Measurements from ENCODE around the gene TULP4.
"Not testable (repeated sequence)": the region's sequence is repeated elsewhere in the genome, so short reads cannot be mapped to it uniquely, and the experiment has no call there.

The TULP4 gene

DNA sequence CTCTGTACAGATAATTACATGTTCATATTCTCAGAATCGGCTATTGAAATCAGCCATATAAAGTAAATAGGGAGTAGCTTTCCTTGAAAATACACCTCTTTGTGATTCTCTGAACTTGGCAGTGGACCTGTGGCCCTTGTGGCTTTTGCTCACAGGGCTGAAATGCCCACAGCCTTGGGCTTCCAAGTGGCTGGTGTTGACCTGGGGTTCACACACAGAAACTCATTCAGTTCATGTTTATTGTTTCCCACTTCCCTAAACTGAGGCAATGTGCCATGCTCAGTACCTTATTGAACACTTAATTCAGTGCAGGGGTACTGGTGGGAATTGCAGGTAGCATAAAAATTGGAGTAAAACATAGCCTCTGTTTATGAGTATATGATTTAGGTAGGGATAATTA lies 19.1 kb upstream of the TULP4 start:
- DNase-seq (ENCODE audit: low spot score) = no peak

DNA sequence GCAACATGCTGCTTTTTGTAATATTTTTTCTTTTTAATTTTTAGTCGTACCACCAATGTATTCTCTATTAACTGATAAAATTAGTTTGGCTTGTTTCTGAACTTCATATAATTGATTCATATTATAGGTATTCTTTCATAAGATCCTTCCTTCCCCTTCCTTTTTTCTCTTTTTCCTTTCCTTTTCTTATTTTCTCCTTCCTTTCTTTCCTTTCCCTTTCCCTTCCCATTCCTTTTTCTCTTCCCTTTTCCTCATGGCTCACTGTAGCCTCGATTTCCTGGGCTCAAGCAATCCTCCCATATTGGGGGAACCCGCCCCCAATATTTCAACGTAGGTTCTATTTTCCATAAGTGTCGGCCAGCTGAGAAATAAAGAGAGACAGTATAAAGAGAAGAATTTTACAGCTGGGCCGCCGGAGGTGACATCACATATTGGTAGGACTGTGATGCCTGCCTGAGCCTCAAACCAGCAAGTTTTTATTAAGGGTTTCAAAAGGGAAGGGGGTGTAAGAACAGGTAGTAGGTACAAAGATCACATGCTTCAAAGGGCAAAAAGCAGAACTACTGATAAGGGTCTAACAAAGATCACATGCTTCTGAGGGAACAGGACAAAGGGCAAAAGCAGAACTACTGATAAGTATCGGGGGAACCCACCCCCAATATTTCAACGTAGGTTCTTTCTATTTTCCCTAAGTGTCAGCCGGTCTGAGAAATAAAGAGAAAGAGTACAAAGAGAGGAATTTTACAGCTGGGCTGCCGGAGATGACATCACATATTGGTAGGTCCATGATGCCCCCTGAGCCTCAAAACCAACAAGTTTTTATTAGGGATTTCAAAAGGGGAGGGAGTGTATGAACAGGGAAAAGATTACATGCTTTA lies 16.1 kb upstream of the TULP4 start:
- DNase-seq (ENCODE audit: low spot score) = not testable (repeated sequence)

DNA sequence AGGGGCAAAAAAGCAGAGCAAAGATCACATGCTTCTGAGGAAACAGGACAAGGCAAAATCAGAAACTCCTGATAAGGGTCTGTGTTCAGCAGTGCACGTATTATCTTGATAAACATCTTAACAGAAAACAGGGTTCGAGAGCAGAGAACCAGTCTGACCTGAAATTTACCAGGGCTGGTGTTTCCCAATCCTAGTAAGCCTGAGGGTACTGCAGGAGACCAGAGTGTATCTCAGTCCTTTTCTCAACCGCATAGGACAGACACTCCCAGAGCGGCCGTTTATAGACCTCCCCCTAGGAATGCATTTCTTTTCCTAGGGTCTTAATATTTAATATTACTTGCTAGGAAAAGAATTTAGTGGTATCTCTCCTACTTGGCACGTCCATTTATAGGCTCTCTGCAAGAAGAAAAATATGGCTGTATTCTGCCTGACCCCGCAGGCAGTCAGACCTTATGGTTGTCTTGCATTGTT lies 15.4 kb upstream of the TULP4 start:
- not testable (repeated sequence) for DNase-seq (ENCODE audit: low spot score)

DNA sequence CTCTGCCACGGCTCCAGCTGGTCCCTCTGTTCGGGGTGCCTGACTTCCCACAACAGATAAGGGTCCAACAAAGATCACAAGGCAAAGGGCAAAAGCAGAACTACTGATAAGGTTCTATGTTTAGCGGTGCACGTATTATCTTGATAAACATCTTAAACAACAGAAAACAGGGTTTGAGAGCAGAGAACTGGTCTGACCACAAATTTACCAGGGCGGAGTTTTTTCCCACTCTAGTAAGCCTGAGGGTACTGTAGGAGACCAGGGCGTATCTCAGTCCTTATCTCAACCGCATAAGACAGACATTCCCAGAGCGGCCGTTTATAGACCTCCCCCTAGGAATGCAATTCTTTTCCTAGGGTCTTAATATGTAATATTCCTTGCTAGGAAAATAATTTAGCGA lies 14.6 kb upstream of the TULP4 start:
- DNase-seq (ENCODE audit: low spot score) = not testable (repeated sequence)

DNA sequence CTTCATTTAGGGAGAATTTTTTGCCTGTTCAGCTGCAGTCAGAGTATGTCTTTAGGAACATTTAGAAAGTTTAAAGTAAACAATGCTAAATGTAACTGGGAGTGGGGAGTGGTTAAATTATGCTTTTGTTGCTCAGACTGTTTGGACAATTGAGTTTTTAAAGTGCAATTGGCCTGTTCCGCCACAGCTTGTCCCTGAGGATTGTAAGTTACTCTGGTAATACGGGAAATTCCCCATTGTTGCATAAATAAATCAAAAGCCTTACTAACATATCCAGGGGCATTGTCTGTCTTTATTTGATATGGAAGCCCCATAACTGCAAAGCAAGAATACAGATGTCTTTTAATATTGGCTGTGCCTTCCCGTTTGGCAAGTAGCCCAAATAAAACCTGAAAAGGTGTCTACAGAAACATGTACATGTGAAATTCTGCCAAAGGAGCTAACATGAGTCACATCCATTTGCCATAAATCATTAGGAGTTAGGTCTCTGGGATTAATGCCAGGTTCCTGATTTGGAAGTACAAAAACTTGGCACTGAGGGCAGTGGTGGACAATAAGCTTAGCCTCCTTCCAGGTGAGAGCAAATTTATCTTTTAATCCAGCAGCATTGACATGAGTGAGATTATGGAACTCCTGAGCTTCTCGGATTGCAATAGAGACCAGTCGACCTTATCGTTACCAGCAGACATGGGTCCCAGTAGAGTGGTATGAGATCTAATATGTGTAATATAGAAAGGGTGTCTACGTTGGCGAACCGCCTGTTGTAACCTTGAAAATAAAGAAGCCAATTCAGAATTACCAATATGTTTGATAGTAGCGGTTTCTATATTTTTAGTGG lies 11.7 kb upstream of the TULP4 start:
- DNase-seq (ENCODE audit: low spot score) = peak; percentile 84

DNA sequence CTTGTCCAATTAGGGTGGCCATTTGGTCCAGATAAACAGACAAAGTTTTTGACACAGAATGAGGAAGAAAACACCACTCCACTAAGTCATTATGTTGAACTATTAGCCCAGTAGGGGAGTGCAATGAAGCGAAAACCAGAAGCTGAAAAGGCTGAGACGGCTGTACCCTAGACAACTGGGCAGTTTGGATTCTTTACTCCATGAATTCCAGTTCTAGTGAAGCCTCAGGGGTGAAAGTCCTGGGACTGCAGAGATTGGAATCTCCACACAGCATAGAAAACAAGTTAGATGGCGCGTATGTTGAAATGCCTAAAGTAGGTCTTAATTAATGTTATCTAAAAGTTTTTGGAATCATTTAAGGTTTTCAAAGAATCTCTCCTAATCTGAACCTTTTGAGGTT lies 10.7 kb upstream of the TULP4 start:
- DNase-seq (ENCODE audit: low spot score) = not testable (repeated sequence)

DNA sequence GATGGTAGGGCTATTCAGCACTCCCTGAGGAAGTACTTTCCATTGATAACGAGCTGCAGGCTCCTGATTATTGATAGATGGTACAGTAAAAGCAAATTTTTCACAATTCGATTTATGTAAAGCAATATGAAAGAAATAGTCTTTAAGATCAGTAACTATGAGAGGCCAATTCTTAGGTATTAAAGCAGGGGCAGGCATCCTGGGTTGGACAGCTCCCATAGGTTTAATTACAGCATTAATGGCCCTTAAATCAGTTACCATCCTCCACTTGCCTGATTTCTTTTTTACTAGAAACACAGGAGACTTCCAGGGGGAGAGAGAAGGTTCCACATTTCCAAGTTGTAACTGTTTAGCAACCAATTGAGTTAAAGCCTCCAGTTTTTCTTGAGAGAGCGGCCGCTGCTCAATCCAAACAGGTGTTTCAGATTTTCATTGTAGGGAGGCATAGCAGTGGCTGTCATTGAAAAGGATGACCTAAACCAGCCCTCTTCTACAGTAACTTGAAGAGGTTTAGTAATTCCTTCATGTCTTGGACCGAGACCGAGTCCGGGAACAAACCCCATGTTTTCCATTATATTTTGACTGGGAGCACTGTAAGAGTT lies 10.0 kb upstream of the TULP4 start:
- not testable (repeated sequence) for DNase-seq (ENCODE audit: low spot score)

DNA sequence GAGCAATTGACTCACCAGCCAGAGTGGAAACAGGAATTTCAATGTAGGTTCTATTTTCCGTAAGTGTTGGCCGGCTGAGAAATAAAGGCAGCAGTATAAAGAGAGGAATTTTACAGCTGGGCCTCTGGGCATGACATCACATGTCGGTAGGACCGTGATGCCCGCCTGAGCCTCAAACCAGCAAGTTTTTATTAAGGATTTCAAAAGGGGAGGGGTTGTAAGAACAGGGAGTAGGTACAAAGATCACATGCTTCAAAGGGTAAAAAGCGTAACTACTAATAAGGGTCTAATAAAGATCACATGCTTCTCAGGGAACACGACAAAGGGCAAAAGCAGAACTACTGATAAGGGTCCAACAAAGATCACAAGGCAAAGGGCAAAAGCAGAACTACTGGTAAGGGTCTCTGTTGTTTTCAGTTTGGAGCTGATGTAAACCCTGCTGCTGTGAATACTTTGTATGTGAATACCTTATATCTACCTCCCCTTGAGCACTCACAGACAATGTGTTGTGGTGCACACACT lies 9.0 kb upstream of the TULP4 start:
- DNase-seq (ENCODE audit: low spot score) = no peak

DNA sequence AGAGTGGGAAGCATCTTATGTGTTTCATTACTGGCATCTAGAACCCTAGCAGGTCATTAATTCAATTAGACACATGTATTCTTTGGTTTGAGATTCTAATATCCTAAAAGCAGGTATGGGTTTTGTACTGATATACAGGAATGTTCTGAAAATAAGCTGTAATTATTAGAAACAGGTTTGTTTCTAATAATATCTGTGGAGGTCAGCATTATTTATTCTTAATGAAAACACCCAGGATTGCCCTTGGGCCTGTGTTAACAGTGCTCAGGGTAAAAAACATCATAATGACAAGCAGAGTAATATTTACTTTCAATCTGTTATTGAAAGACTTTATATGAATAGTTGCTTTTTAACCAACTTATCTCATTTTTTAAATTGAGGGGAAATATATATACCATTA lies 8.0 kb upstream of the TULP4 start:
- DNase-seq (ENCODE audit: low spot score) = no peak

DNA sequence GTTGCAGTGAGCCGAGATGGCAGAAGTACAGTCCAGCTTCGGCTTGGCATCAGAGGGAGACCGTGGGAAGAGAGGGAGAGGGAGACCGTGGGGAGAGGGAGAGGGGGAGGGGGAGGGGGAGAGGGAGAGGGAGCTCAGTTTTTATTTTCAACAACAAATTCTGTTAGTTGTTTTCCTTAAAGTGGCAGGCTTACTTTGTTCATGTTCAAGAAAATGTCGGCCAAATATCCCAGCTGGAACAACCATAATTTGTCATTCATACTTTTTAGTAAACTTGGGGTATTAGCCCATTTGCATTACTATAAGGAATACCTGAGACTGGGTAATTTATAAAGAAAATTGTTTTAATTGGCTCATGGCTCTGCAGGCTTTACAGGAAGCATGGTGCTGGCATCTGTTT lies 2.5 kb upstream of the TULP4 start:
- DNase-seq (ENCODE audit: low spot score) = no peak

DNA sequence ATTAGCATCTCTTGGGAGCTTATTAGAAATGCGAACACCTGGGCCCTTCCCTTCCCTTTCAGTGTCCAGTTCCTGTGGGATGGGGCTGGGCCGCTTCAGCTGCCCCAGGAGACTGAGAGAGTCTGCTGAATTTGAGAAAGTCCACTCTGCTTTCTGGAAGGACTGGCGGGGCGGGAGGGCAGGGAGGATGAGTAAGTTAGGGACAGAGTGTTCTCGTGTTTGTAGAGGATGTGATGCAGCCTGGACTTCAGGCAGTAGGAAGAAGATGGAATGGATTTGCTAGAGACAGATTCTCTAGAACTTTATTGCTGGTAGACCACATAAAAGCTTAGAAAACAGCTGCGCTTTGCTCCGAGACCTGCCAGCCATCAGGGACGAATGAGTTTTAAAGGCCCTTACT lies 1.1 kb upstream of the TULP4 start:
- no peak for DNase-seq (ENCODE audit: low spot score)

DNA sequence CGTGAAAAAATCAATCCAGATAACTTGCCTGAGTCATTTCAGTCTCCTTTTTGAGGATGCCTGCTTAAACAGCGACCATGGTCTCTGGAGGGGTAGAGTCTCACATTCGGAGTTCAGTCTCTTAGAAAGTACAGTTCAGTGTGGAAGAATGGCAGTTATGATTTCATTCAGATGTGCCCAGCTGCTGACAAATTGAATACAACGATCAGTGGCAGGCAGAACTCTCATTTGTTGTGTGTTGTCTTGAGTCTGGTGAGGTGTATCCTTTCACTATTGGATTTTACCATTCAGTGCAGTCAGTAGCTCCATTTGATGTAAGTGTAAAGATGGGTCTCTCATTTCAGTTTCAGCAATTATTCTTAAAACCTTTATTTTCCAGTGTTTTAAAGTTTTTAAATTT lies 639 bp upstream of the TULP4 start:
- DNase-seq (ENCODE audit: low spot score) = no peak

DNA sequence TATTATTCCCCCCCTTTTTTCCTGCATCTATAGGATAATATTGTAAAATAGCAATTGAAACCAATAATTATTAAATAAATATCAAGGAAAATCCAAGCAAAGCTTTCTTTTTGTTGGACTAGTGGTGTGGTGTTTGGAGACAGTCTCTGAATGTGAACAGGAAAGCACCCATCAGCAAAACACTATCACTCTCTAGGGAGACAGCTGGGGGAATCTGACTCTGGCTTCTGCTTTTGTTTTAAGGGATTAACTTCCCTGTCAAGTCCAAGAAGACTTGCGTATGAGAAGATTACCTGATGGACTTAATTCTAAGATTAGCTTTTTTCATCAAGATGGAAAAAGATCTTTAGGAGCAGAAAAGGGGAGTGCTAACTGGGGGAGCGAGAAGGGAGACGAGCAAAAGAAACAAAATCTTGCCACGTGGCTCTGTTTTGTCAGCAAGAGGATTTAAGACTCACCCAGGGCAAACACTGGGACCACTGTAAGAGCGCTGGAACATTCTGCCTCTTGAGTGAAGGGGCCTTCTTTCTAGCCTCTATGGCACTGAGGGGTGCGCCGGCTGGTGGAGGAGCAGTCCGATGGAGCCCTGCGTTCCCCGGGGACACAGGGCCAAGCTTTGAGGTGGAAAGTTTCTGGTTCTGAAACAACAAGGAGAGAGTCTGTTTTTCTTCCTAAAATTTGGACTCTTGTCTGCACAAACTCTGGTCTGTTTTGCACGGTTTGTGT lies 570 bp downstream of the TULP4 start:
- DNase-seq (ENCODE audit: low spot score) = no peak

DNA sequence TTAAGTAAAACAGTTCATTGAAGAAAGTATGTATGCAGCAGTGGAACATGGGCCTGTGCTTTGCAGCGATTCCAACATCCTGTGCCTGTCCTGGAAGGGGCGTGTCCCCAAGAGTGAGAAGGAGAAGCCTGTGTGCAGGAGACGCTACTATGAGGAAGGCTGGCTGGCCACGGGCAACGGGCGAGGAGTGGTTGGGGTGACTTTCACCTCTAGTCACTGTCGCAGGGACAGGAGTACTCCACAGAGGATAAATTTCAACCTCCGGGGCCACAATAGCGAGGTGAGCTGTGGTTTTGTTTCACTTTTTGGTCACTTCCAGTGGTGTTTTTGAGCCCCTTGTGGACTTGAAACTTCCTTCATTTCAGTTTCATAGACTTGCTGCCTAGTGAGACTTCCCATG lies 1.7 kb downstream of the TULP4 start:
- DNase-seq (ENCODE audit: low spot score) = no peak

DNA sequence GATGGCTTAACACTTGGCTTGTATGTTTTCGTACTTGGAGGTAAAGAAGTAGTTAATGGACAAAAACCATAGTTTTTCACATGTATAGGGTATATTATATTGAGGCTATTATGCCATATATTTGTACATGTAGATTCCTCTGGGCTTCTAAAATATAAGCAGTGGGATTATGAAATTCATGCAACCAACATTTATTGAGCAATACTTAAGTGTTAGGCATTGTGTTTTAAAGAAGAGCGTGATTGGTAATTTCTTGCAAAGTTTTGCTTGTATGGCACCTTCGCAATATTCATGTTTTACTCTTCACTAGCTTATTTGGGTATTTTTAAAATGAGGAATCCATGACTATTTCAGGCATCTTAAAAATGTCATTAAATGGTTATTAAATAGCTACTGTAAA lies 2.5 kb downstream of the TULP4 start:
- DNase-seq (ENCODE audit: low spot score) = no peak

DNA sequence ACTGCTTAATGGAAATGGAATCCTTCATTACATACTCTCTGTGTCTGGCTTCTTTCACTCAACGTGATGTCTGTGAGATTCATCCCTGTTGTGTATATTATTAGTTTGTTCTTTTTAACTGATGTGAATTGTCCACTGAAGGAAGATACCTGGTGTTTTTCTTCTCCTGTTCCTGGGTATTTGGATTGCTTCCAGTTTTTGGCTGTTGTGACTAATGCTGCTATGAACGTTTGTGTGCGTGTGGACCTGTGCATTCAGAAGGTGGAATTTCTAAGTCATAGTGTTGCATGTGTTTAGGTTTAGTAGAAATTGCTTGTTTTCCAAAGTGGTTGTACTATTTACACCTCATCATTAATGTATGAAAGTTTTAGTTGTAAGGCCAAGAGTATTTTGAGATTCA lies 3.8 kb downstream of the TULP4 start:
- no peak for DNase-seq (ENCODE audit: low spot score)

DNA sequence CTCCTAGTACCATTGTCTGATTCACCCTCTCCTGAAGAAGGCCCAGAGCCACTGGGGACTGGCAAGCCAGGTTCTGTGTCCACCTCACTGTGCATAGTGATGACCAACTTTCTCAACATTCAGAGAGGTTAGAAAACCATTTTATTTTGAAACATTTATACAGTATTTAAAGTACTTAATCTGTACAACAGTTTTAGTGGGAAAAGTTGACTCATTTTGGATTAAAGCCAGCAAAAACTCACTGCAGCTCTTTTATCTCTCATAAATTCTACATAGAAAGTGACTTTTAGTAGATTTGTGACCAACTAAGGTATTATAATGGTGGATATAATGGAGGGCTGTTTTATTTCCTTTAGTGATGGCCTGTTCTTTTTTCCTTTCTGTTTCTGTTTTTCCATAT lies 9.7 kb downstream of the TULP4 start:
- DNase-seq (ENCODE audit: low spot score) = no peak

DNA sequence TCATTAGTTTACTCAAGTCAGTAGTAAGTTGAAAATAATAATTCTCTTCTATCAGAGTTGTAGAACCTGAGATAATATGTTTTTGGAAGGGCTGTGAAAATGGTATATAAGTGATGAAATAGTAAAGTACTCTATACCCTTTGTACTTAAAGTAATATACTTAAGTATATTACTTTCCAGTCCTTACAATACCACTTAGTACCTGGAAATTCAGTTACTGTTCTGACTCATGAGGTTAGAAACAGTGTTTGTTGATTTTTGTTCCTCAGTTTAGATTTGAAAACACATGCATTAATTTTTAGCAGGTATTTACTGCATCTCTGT lies 10.1 kb downstream of the TULP4 start:
- DNase-seq (ENCODE audit: low spot score) = no peak

DNA sequence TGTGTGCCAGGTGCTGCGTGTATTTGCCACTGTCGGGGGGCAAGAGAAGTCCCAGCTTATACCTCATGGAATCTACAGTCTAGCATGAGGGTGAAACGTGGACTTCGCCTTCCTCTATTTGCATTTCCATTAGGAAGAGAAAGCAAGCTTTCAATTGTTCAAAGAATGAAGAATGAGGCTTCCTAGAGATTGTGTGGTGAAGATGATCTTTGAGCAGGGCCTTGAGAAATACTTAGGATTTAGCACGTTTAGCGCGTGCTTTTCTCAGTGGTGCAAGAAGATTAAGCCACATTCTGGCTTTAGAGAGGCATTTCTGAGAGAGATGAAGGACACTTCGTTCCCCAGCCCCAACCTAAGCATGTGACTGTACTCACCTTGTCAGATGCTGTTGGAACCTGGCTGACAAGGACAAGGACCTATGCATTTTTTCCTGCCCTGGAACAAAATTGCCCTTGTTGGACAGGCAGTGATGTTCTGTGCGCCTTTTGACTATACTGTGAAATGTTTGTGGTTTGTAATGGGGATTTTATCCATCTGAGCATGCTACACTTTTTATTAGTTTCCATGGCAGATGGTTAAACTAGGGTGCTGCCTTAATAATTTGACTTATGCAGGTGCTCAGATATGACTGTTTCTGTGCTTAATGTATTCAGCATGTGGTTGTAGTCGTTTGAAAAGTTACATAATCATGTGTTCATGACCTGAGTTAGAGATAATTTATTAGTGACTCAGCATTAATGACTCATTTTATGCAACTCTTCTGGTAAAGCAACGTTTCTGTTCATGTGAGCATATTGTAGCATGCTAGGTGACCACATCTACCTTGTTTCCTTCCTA lies 10.7 kb downstream of the TULP4 start:
- DNase-seq (ENCODE audit: low spot score) = peak; percentile 34

DNA sequence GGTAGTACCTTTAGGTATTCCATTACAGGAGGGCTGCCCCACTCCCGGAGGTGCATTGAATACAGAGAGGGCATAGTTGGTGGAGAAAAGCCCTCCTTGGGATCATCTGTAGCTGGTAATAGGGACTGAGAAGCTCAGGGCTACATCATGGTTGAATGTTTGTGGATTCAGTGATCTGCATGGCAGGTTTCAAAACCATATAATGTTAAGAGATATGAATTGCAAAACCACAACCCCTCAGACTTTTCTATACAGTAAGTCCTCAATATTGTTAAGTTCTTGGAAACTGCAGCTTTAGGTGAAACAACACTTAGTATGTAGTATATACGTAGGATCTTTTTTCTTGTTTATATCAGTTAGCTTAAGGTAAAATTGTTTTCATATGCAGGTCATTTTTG lies 11.3 kb downstream of the TULP4 start:
- peak; percentile 12 for DNase-seq (ENCODE audit: low spot score)

DNA sequence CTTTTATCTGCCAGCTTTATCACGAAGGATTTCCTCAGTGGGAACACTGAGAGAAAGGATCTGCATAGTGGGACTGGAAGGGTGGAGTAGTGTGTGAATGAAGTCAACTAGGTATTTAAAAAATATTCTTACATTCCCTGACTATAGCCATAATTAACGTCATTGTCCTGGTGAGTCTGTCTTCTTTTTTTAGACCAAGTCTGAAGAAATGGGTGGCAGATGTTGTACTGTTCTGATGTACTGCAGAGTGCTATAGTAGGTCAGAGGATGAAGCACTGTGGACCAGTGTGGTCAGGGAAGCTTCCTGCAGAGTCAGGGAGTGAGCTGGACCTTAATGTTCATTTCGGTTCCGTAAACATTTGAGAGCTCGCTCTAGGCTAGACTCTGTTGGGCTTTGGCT lies 11.9 kb downstream of the TULP4 start:
- DNase-seq (ENCODE audit: low spot score) = peak; percentile 50

Measured in cerebellar cortex (tissue), 1 donor.